Stimulated activated naive CD8-positive, alpha-beta T cell treated with anti-CD3 and anti-CD28 coated beads, Interleukin-15, Interleukin-2, amounts not matched to agents 100 ng/mL and 50 ng/mL, for 24 hours (primary cell): ENCODE results near the gene RNF180.

Experiments used
- H3K27ac Mint-ChIP-seq: one replicate; pipeline ENCODE4 v1.8.0; 2021; ENCODE audit warnings: mild to moderate bottlenecking, mixed read lengths
- H3K27me3 Mint-ChIP-seq: one replicate; pipeline ENCODE4 v1.8.0; 2021; ENCODE audit warnings: mixed read lengths
- H3K36me3 Mint-ChIP-seq: one replicate; pipeline ENCODE4 v1.8.0; 2021; ENCODE audit warnings: low read depth, mixed read lengths
- H3K4me1 Mint-ChIP-seq: one replicate; pipeline ENCODE4 v1.8.0; 2021; ENCODE audit warnings: low read depth, mixed read lengths
- H3K4me3 Mint-ChIP-seq: one replicate; pipeline ENCODE4 v1.8.0; 2021; ENCODE audit warnings: mild to moderate bottlenecking, mixed read lengths
- H3K9me3 Mint-ChIP-seq: one replicate; pipeline ENCODE4 v1.8.0; 2021; ENCODE audit warnings: mixed read lengths

The RNF180 gene

DNA sequence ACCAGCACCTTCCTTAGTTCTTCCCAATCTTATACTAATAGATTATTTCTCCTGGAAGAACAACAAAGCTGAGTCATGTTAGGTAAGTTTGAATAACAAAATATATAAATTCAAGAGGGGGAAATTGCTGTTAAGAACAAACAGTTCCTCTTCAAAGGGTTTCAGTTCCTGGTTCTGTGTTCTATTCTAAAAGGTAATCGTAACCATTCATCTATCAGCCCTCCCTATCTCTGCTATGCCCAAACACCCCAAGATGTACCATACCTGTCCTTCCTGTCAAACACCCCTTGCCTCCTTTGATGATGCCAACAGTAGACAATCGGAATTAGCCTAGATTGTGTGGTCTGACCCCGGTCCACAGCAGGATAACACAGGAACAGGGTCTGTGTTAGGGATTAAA lies 4.2 kb upstream of the RNF180 start:
- H3K4me1 Mint-ChIP-seq = peaks cover 3% of the 10 kb centered on the region
- no peak overlapping the region for H3K27ac Mint-ChIP-seq
- peaks cover 27% of the 10 kb centered on the region for H3K27me3 Mint-ChIP-seq
- no peaks in the 10 kb centered on the region for H3K9me3 Mint-ChIP-seq
- no peak overlapping the region for H3K4me3 Mint-ChIP-seq
- no peaks in the 10 kb centered on the region for H3K36me3 Mint-ChIP-seq

DNA sequence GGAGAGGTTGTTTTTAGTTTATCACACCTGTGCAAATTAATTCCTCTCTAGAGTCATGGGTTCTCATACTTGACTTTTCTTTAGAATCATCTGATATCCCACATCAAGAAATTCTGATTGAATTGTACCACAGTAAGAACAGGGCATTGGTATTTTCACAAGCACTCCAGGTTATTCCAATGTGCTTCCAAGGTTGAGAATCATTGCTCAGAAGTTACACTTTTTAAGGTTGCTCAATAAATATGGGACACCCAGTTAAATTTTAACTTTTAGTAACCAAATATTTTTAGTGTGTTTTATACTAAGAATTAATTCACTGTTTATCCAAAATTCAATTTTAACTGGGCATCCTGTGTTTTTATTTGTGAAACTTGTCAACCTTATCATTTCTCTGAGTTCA lies 2.5 kb upstream of the RNF180 start:
- Mint-ChIP-seq H3K9me3 (no peaks in the 10 kb centered on the region), H3K27me3 (peaks cover 40% of the 10 kb centered on the region), H3K4me1 (peaks cover 4% of the 10 kb centered on the region), H3K27ac (no peak overlapping the region), H3K4me3 (no peak overlapping the region), H3K36me3 (no peaks in the 10 kb centered on the region)

DNA sequence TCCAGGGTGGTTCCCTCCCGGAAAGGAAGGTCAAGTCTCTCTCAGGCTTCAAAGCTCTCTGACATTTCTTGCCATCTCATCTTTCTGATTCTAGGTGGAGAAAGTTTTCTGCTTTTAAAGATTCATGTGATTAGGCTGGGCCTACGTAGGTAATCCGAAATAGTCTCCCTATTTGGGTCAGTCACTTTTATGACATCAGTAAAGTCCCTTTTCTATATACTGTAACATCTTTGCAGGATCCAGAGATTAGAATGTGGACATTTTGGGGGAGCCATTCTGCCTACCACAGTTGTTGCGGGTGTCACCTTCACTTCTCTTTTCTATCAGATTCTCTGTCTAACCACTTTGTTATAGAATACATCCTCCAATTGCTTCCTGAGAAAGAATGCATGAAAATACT lies 1.9 kb upstream of the RNF180 start:
- Mint-ChIP-seq H3K4me3 (no peak overlapping the region), H3K27ac (no peak overlapping the region), H3K36me3 (no peaks in the 10 kb centered on the region), H3K4me1 (peaks cover 4% of the 10 kb centered on the region), H3K27me3 (peaks cover 40% of the 10 kb centered on the region), H3K9me3 (no peaks in the 10 kb centered on the region)

DNA sequence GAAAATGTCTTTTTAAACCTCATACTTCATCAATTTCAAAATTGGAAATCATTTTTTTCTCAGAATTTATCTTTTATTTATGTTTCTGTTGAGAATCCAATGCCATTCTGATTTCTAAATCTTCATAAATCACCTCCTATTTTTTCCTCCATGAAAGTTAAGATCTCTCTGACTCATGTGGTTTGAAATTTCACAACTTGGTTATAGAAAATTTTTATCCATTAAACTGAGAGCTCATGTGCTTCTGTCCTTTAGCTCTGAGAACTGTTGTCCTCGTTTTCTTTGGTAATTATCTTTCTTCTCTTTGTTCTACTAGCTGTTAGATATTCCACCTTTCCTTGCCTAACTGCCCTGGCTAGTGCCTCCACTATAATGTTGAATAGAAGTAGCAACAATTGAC lies 1.5 kb upstream of the RNF180 start:
- Mint-ChIP-seq H3K36me3 (no peaks in the 10 kb centered on the region), H3K4me1 (peaks cover 4% of the 10 kb centered on the region), H3K9me3 (peaks cover 2% of the 10 kb centered on the region), H3K27ac (no peak overlapping the region), H3K27me3 (peaks cover 42% of the 10 kb centered on the region), H3K4me3 (no peak overlapping the region)

DNA sequence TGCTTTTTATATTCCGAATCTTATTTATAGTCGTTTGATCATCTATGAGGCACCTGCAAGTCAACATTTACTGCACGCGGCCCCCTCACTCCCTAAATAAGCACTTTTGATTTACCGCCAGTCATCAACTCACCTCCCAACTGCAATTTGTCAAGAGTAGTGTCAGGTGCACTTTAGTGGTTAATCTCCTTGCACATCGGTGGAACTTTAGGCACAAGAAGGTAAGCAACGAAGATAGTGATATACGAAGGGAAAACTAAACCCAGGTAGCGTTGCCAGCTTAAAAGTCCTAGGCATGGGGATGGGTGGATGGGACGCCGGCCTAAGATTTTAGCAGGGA lies 513 bp upstream of the RNF180 start:
- Mint-ChIP-seq H3K36me3 (no peaks in the 10 kb centered on the region), H3K27ac (no peak overlapping the region), H3K4me1 (peaks cover 4% of the 10 kb centered on the region), H3K27me3 (peaks cover 45% of the 10 kb centered on the region), H3K9me3 (peaks cover 4% of the 10 kb centered on the region), H3K4me3 (peak overlapping the region; percentile 63)

DNA sequence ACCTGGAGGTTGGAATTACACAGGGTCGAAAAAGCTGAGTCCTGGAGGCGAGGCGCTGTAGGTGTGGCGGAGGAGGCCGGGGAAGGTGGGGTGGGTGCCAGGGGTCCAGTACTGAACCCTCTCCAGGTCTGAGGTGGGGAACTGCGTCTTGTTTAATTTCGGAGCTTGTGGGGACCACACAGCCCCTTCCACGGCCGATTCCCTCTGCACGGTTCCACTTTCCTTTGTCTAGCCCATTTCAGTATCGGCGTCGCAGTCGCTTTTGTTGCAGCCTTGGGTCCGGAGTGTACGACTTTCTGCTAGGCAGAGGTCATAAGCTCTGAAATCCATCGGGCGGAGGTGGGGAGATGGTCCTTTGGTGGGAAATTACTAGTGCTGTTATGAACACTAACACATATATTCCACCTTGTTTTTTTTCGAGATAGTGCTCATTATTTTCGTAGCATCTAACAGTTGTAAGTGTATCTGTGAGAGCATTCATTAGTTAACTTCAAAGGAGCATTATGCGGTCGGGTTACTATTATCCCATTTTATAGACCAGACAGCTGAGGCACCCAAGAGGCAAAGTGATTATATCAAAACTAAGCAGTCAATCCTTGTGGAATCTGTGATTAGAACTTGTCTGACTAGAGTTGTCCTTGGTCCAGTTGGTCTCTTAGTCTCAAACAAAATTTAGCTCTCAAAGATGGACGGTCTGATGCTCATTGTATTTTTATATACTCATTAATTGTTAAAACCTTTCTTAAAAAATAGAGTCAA lies 737 bp downstream of the RNF180 start:
- Mint-ChIP-seq H3K9me3 (peaks cover 4% of the 10 kb centered on the region), H3K27ac (no peak overlapping the region), H3K36me3 (no peaks in the 10 kb centered on the region), H3K4me1 (peaks cover 4% of the 10 kb centered on the region), H3K4me3 (peak overlapping the region; percentile 28), H3K27me3 (peaks cover 45% of the 10 kb centered on the region)

DNA sequence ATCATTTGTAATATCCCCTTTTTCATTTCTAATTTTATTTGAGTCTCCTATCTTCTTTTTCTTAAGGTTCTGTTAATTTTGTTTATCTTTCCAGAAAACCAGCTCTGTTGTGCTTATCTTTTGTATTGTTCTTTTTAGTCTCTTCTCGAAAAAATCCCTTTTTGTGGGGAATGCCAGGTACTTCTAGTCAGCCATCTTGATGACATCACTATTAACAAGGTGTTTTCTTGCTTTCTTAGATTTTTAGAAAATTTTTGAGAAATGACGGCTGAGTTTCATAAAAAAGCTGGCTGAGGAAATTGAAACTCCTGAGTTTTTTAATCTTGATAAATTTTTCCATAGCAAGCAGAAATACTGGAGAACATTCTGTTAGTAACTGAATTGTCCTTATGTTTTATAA lies 10.7 kb downstream of the RNF180 start:
- no peaks in the 10 kb centered on the region for H3K36me3 Mint-ChIP-seq
- no peaks in the 10 kb centered on the region for H3K27me3 Mint-ChIP-seq
- H3K4me3 Mint-ChIP-seq = no peak overlapping the region
- H3K4me1 Mint-ChIP-seq = no peaks in the 10 kb centered on the region
- peaks cover 11% of the 10 kb centered on the region for H3K9me3 Mint-ChIP-seq
- H3K27ac Mint-ChIP-seq = no peak overlapping the region

DNA sequence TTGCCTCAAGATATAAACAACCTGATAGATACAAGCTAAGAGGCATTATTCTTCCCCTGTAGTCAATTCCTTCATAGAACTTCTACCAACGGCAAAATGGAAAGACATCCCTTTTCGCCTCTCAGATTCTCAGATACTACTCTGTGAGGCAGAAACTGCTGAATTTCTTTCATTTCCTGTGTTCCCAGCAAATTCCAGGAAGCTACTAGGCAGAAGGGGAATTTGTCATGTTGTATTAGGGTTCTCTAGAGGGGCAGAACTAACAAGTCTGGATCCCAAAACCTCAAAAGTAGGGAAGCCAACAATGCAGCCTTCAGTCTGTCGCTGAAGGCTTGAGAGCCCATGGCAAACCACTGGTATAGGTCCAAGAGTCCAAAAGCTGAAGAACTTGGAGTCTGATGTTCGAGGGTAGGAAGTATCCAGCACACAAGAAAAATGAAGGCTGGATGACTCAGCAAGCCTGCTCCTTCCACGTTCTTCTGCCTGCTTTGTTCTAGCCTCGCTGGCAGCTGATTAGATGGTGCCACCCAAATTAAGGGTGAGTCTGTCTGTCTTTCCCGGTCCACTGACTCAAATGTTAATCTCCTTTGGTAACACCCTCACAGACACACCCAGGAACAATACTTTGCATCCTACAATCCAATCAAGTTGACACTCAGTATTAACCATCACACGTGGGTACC lies 15.2 kb downstream of the RNF180 start:
- Mint-ChIP-seq H3K4me1 (no peaks in the 10 kb centered on the region), H3K36me3 (no peaks in the 10 kb centered on the region), H3K9me3 (peaks cover 7% of the 10 kb centered on the region)

DNA sequence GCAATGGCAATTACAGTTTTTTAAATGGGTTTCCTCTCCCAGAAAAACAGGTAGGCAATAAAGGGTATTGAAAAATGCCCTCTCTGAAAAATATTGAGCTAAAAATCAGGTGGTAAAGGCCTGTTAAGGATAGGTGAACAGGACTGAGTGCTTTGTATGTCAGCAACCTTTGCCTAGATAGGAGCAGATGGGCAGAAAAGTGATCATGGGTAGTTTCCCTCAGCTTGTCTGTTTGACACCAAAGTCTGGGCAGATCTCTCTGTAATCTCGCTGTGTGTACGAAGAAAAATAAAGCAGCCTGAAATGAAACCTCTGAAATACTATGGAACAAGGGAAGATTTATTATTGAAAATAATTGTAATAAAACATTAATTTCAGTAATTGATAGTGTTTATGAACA lies 15.8 kb downstream of the RNF180 start:
- H3K4me3 Mint-ChIP-seq = no peak overlapping the region

More for the DNA sequence above, 15.2 kb downstream of the RNF180 start:
- Mint-ChIP-seq H3K27ac (no peak overlapping the region), H3K27me3 (no peaks in the 10 kb centered on the region), H3K4me3 (no peak overlapping the region)

DNA sequence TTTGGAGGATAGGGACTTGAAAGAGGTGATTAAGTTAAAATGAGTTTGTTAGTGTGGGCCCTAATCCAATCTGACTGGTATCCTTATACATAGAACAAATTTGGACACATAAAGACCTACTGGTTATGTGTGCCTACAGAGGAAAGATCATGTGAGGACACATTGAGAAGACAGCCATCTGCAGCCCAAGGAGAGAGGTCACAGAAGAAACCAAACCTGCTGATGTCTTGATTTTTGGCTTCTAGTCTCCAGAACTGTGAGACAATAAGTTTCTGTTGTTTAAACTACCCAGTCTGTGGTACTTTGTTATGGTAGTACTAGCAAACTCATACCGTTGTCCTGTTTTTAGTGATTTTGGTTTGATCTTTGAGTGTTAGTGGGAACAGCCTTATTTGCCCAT lies 18.3 kb downstream of the RNF180 start:
- Mint-ChIP-seq H3K4me1 (no peaks in the 10 kb centered on the region), H3K27ac (no peak overlapping the region), H3K4me3 (no peak overlapping the region), H3K9me3 (peaks cover 7% of the 10 kb centered on the region), H3K27me3 (no peaks in the 10 kb centered on the region), H3K36me3 (no peaks in the 10 kb centered on the region)

More for the DNA sequence above, 15.8 kb downstream of the RNF180 start:
- no peak overlapping the region for H3K27ac Mint-ChIP-seq
- H3K4me1 Mint-ChIP-seq = no peaks in the 10 kb centered on the region
- no peaks in the 10 kb centered on the region for H3K36me3 Mint-ChIP-seq
- no peaks in the 10 kb centered on the region for H3K27me3 Mint-ChIP-seq
- peaks cover 7% of the 10 kb centered on the region for H3K9me3 Mint-ChIP-seq

DNA sequence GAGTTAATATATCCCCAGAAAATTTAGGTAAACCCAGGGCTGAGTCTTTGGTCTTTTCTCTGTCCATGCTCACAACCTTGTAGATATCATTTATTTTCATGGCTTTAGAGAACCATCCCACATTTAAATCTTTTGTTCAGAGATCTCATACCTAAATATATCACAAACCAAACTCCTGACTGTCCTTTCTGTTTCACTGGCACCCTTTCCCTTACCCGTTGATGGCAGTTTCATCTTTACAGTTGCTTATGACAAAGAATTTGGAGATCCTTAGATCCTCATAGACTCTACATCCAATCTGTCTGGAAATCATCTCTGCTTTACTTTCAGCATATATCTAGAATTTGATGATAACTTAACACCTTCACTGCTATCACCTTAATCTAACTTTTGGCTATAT lies 19.2 kb downstream of the RNF180 start:
- Mint-ChIP-seq H3K36me3 (no peaks in the 10 kb centered on the region), H3K4me1 (no peaks in the 10 kb centered on the region), H3K27ac (no peak overlapping the region), H3K27me3 (no peaks in the 10 kb centered on the region), H3K9me3 (peaks cover 3% of the 10 kb centered on the region), H3K4me3 (no peak overlapping the region)

DNA sequence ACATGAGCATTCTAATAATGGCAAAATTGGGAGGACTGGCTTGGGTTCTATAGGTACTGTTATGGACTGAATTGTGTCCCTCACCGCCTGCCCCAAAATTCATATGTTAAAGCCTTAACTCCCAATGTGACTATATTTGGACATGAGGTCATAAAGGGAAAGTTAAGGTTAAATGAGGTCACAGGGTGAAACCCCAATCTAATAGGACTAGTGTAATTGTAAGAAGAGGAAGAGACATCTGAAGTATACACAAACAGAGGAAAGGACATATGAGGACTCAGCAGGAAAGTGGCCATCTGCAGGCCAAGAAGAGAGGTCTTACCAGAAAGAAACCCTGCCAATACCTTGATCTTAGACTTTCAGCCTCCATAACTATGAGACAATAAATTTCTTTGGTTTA lies 23.1 kb downstream of the RNF180 start:
- no peaks in the 10 kb centered on the region for H3K9me3 Mint-ChIP-seq
- H3K36me3 Mint-ChIP-seq = no peaks in the 10 kb centered on the region
- no peak overlapping the region for H3K4me3 Mint-ChIP-seq
- no peaks in the 10 kb centered on the region for H3K4me1 Mint-ChIP-seq
- no peaks in the 10 kb centered on the region for H3K27me3 Mint-ChIP-seq
- no peak overlapping the region for H3K27ac Mint-ChIP-seq

DNA sequence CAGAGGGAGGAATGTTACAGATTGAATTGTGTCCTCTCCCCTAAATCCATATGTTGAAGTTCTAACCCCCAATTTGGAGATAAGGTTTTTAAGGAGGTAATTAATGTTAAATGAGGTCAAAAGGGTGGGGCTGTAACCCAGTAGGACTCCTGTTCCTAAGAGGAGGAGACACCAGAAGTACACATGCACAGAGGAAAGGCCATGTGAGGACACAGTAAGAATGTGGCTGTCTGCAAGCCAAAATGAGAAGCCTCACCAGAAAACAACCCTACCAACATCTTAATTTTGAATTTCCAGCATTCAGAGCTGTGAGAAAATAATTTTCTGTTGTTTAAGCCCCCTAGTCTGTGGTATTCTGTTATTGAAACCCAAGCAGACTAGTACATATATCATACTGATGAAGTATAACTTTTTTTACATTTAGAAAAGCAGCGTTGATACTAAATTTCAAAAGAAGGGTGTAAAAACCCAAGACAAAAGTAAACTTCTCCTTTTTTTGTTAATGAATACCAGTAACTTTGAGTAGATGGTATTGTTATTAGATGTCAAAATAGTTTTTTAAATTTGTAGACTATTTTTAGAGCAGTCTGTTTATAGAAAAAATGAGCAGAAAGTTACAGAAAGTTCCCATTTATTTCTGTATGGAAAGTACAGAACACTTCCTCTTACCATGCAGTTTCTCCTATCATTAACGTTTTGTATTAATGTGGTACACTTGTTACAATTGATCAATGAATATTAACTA lies 25.1 kb downstream of the RNF180 start:
- H3K4me1 Mint-ChIP-seq = no peaks in the 10 kb centered on the region
- H3K9me3 Mint-ChIP-seq = no peaks in the 10 kb centered on the region
- no peak overlapping the region for H3K4me3 Mint-ChIP-seq
- no peak overlapping the region for H3K27ac Mint-ChIP-seq
- H3K27me3 Mint-ChIP-seq = no peaks in the 10 kb centered on the region
- H3K36me3 Mint-ChIP-seq = no peaks in the 10 kb centered on the region

DNA sequence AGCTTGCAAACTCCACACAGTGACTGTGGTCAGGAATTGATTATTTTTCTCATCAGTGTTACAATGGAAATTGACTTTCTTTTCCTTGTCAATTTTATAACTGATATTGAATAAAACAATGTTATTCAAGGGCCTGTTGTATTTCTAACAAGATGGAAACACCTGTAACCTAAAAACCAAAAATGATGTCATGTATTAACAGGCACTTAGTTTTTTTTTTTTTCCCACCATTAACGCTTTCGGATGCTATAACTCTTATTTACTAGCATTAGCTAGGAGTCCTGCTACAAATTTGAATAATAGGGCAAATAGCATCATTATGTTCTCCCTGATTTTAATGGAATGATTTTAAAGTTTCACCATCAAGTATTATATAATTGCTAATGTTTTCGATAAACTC lies 30.3 kb downstream of the RNF180 start:
- no peak overlapping the region for H3K4me3 Mint-ChIP-seq
- no peaks in the 10 kb centered on the region for H3K27me3 Mint-ChIP-seq
- no peaks in the 10 kb centered on the region for H3K36me3 Mint-ChIP-seq
- H3K27ac Mint-ChIP-seq = no peak overlapping the region
- H3K4me1 Mint-ChIP-seq = no peaks in the 10 kb centered on the region
- H3K9me3 Mint-ChIP-seq = no peaks in the 10 kb centered on the region

DNA sequence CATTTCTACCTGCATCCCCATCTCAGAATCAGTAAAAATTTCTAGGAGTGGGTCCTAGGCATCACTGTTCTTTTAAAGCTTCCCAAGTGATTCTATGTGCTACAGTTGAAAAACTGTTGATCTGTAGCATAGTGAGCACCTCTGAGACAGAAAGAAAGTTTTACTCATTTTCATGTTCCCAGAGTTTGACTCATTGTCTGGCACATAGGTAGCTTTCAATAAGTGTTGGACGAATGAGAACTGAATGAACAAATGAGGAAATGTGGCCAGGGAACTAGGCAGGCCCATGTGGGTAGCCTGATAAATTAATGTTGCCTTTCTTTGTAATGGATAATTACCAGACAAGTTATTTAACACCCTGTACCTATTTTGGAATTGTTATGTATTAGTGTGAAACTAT lies 33.8 kb downstream of the RNF180 start:
- H3K4me1 Mint-ChIP-seq = no peaks in the 10 kb centered on the region
- no peak overlapping the region for H3K27ac Mint-ChIP-seq
- peaks cover 2% of the 10 kb centered on the region for H3K27me3 Mint-ChIP-seq
- H3K36me3 Mint-ChIP-seq = no peaks in the 10 kb centered on the region
- no peak overlapping the region for H3K4me3 Mint-ChIP-seq
- no peaks in the 10 kb centered on the region for H3K9me3 Mint-ChIP-seq
